Caco-2 (cell line): ENCODE data around the gene WDR17. TPM values are rescaled to one million over a fixed set of nuclear protein-coding genes. Genes with fewer than 3 reads are reported as not detected.
"Not testable (repeated sequence)": the region's sequence is repeated elsewhere in the genome, so short reads cannot be mapped to it uniquely, and the experiment has no call there.

Experiments
- BruUV-seq: library from RNA; stranded (reverse); fragments of 400-500 nt; replicated peaks from 2 replicates; lab custom pipeline; 2021; lab: Mats Ljungman, UMichigan
- CTCF ChIA-PET: fragments of 300-600 bp; sonication (Branson Sonifier 250); formaldehyde crosslinking; loops from one replicate; lab custom pipeline; 2022; ENCODE audit warnings: antibody characterized with exemption; lab: Charles Lee
- POLR2A ChIA-PET: fragments of 300-600 bp; sonication (Branson Sonifier 250); formaldehyde crosslinking; loops from one replicate; lab custom pipeline; 2022; ENCODE audit warnings: antibody characterized with exemption; lab: Charles Lee
- DNase-seq, 2 experiments: peaks; one replicate each; pipeline versions ENCODE4 v3.0.0 to v3.0.0-alpha.2; 2020 to 2022
- H3K27me3 ChIP-seq: replicated peaks from 2 replicates; pipeline ENCODE4 v1.6.0; 2011; ENCODE audit warnings: low read length; ENCODE audit not compliant: control insufficient read depth, insufficient read depth
- H3K36me3 ChIP-seq: 2 replicates; pipeline ENCODE4 v1.5.1; 2011; ENCODE audit warnings: low read length; ENCODE audit not compliant: control insufficient read depth, insufficient read depth
- H3K4me1 ChIP-seq: fragments of 250-450 bp; sonication (Bioruptor Pico); 2 replicates; pipeline ENCODE4 v1.5.1; 2020; ENCODE audit warnings: mild to moderate bottlenecking
- H3K4me3 ChIP-seq: 2 replicates; pipeline ENCODE4 v1.5.1; 2011; ENCODE audit warnings: low read depth, mild to moderate bottlenecking, control low read depth, low read length
- H3K9me3 ChIP-seq: fragments of 250-450 bp; sonication (Bioruptor Pico); 2 replicates; pipeline ENCODE4 v1.5.1; 2020; ENCODE audit warnings: mild to moderate bottlenecking, moderate library complexity
- H3K27ac Mint-ChIP-seq: one replicate; pipeline ENCODE4 v1.8.0; 2022; ENCODE audit warnings: mixed read lengths; ENCODE audit not compliant: unreplicated experiment
- H3K27me3 Mint-ChIP-seq: one replicate; pipeline ENCODE4 v1.8.0; 2022; ENCODE audit warnings: mixed read lengths; ENCODE audit not compliant: insufficient read depth, unreplicated experiment
- H3K36me3 Mint-ChIP-seq: one replicate; pipeline ENCODE4 v1.8.0; 2022; ENCODE audit warnings: mild to moderate bottlenecking, mixed read lengths; ENCODE audit not compliant: insufficient read depth, unreplicated experiment
- H3K4me1 Mint-ChIP-seq: one replicate; pipeline ENCODE4 v1.8.0; 2022; ENCODE audit warnings: low read depth, mixed read lengths; ENCODE audit not compliant: unreplicated experiment
- H3K4me3 Mint-ChIP-seq: one replicate; pipeline ENCODE4 v1.8.0; 2022; ENCODE audit warnings: mild to moderate bottlenecking, moderate library complexity, mixed read lengths; ENCODE audit not compliant: unreplicated experiment
- H3K9me3 Mint-ChIP-seq: one replicate; pipeline ENCODE4 v1.8.0; 2022; ENCODE audit warnings: mixed read lengths; ENCODE audit not compliant: unreplicated experiment
- CTCF ChIP-seq, 2 experiments: fragments of 200-600 bp in 1 of 2; IDR thresholded peaks; 1 replicate in 1 of 2; 2 replicates in 1 of 2; pipeline versions ENCODE4 v1.5.1 to v1.8.0; 2011 to 2022; ENCODE audit warnings: antibody characterized with exemption in 1 of 2, control low read depth in 1 of 2, inconsistent platforms in 1 of 2, low read depth in 1 of 2, low read length in 1 of 2, mild to moderate bottlenecking in 1 of 2, moderate library complexity in 1 of 2; ENCODE audit not compliant: insufficient read depth in 1 of 2, severe bottlenecking in 1 of 2, unreplicated experiment in 1 of 2
- intact Hi-C: fragments of 100-400 bp; cut with micrococcal nuclease; formaldehyde crosslinking; loops from one replicate; pipeline ENCODE4 v1.10.0; 2022; ENCODE audit not compliant: unreplicated experiment
- total RNA-seq: library from RNA; stranded (reverse); gene quantifications from 2 replicates; pipeline ENCODE4 v1.2.3, GENCODE V29; 2022

WDR17 gene
- total RNA-seq, 1 experiment from 2014 or later = 0.52 TPM

GRCh38 chr4:176209535-176209934 is 143.9 kb downstream of the WDR17 start:
- no peaks in the 10 kb centered on the region for H3K27me3 ChIP-seq
- no peaks in the 10 kb centered on the region for H3K27me3 Mint-ChIP-seq
- BruUV-seq = no TSS peak
- POLR2A ChIA-PET = no interaction called here
- intact Hi-C loops = no loop called here
- H3K36me3 ChIP-seq = no peaks in the 10 kb centered on the region
- H3K4me3 Mint-ChIP-seq = no peak overlapping the region
- no peak overlapping the region for H3K4me3 ChIP-seq
- no peak for TF ChIP-seq CTCF (IDR thresholded peaks at IDR 0.05; ENCODE audit: insufficient read depth in 1 of 2, low read depth in 1 of 2, low read length in 1 of 2, severe bottlenecking in 1 of 2, unreplicated experiment in 1 of 2)
- no peaks in the 10 kb centered on the region; the same call in 1 of the 2 replicates for H3K9me3 ChIP-seq
- no peak for DNase-seq
- no peaks in the 10 kb centered on the region for H3K4me1 ChIP-seq
- CTCF ChIA-PET = no interaction called here
- no peaks in the 10 kb centered on the region for H3K36me3 Mint-ChIP-seq
- H3K27ac Mint-ChIP-seq = no peak overlapping the region
- H3K9me3 Mint-ChIP-seq = peaks cover 10% of the 10 kb centered on the region
- H3K4me1 Mint-ChIP-seq = peaks cover 7% of the 10 kb centered on the region

GRCh38 chr4:176210101-176210500 is 144.5 kb downstream of the WDR17 start:
- H3K27me3 ChIP-seq = no peaks in the 10 kb centered on the region
- Mint-ChIP-seq H3K27me3 (no peaks in the 10 kb centered on the region), H3K9me3 (peaks cover 10% of the 10 kb centered on the region), H3K27ac (no peak overlapping the region), H3K4me3 (no peak overlapping the region), H3K4me1 (peaks cover 7% of the 10 kb centered on the region), H3K36me3 (no peaks in the 10 kb centered on the region)
- ChIA-PET CTCF (no interaction called here), POLR2A (no interaction called here)
- no peaks in the 10 kb centered on the region; the same call in 1 of the 2 replicates for H3K9me3 ChIP-seq
- H3K4me3 ChIP-seq = no peak overlapping the region
- H3K4me1 ChIP-seq = no peaks in the 10 kb centered on the region
- no TSS peak for BruUV-seq
- H3K36me3 ChIP-seq = no peaks in the 10 kb centered on the region
- no peak for TF ChIP-seq CTCF (IDR thresholded peaks at IDR 0.05; ENCODE audit: insufficient read depth in 1 of 2, low read depth in 1 of 2, low read length in 1 of 2, severe bottlenecking in 1 of 2, unreplicated experiment in 1 of 2)
- intact Hi-C loops = no loop called here
- DNase-seq = no peak

- Mint-ChIP-seq H3K4me3 (no peak overlapping the region), H3K27me3 (no peaks in the 10 kb centered on the region), H3K9me3 (peaks cover 10% of the 10 kb centered on the region), H3K4me1 (peaks cover 7% of the 10 kb centered on the region), H3K27ac (no peak overlapping the region), H3K36me3 (no peaks in the 10 kb centered on the region)
- Histone ChIP-seq H3K4me3 (no peak overlapping the region), H3K9me3 (no peaks in the 10 kb centered on the region; the same call in 1 of the 2 replicates), H3K27me3 (no peaks in the 10 kb centered on the region), H3K4me1 (no peaks in the 10 kb centered on the region), H3K36me3 (no peaks in the 10 kb centered on the region)
- no TSS peak for BruUV-seq
- no peak for DNase-seq
- intact Hi-C loops = no loop called here
- ChIA-PET CTCF (no interaction called here), POLR2A (no interaction called here)
- no peak for TF ChIP-seq CTCF (IDR thresholded peaks at IDR 0.05; ENCODE audit: insufficient read depth in 1 of 2, low read depth in 1 of 2, low read length in 1 of 2, severe bottlenecking in 1 of 2, unreplicated experiment in 1 of 2)
Measured at GRCh38 chr4:176210579-176211296, 145.1 kb downstream of the WDR17 start.

- intact Hi-C loops, H3K4me3 ChIP-seq, H3K9me3 ChIP-seq, H3K27me3 ChIP-seq, BruUV-seq, H3K9me3 Mint-ChIP-seq, H3K27ac Mint-ChIP-seq, H3K4me1 ChIP-seq, H3K4me1 Mint-ChIP-seq, H3K36me3 Mint-ChIP-seq, H3K27me3 Mint-ChIP-seq, CTCF ChIA-PET, H3K36me3 ChIP-seq, H3K4me3 Mint-ChIP-seq, DNase-seq, POLR2A ChIA-PET: not testable (repeated sequence)
Measured at GRCh38 chr4:176212351-176212750, 146.7 kb downstream of the WDR17 start.
